Calu3 (cell line): ENCODE data around the gene MKI67. TPM values are rescaled to one million over a fixed set of nuclear protein-coding genes. Genes with fewer than 3 reads are reported as not detected.

ENCODE experiments used
- BruUV-seq: library from RNA; stranded (reverse); fragments of 400-500 nt; replicated peaks from 2 replicates; lab custom pipeline; 2021; lab: Mats Ljungman, UMichigan
- CTCF ChIA-PET: fragments of 300-600 bp; sonication (Branson Sonifier 250); formaldehyde crosslinking; loops from one replicate; lab custom pipeline; 2022; ENCODE audit warnings: antibody characterized with exemption; lab: Charles Lee
- DNase-seq: peaks from one replicate; pipeline ENCODE4 v3.0.0; 2022
- H3K27ac Mint-ChIP-seq: one replicate; pipeline ENCODE4 v1.8.0; 2022; ENCODE audit warnings: mixed read lengths; ENCODE audit not compliant: unreplicated experiment
- H3K27me3 Mint-ChIP-seq: one replicate; pipeline ENCODE4 v1.8.0; 2022; ENCODE audit warnings: mixed read lengths; ENCODE audit not compliant: unreplicated experiment
- H3K36me3 Mint-ChIP-seq: one replicate; pipeline ENCODE4 v1.8.0; 2022; ENCODE audit warnings: mild to moderate bottlenecking, moderate library complexity, mixed read lengths; ENCODE audit not compliant: insufficient read depth, unreplicated experiment
- H3K4me1 Mint-ChIP-seq: one replicate; pipeline ENCODE4 v1.8.0; 2022; ENCODE audit warnings: mild to moderate bottlenecking, low read depth, mixed read lengths; ENCODE audit not compliant: unreplicated experiment
- H3K4me3 Mint-ChIP-seq: one replicate; pipeline ENCODE4 v1.8.0; 2022; ENCODE audit warnings: mild to moderate bottlenecking, low read depth, moderate library complexity, mixed read lengths; ENCODE audit not compliant: unreplicated experiment
- H3K9me3 Mint-ChIP-seq: one replicate; pipeline ENCODE4 v1.8.0; 2022; ENCODE audit warnings: low read depth, mixed read lengths; ENCODE audit not compliant: unreplicated experiment
- CTCF ChIP-seq: fragments of 200-600 bp; IDR thresholded peaks from one replicate; pipeline ENCODE4 v1.8.0; 2022; ENCODE audit warnings: antibody characterized with exemption; ENCODE audit not compliant: unreplicated experiment
- intact Hi-C: fragments of 100-400 bp; cut with micrococcal nuclease; formaldehyde crosslinking; loops from one replicate; pipeline ENCODE4 v1.10.0; 2022; ENCODE audit not compliant: unreplicated experiment
- total RNA-seq: library from RNA; stranded (reverse); gene quantifications from 2 replicates; pipeline ENCODE4 v1.2.3, GENCODE V29; 2022

MKI67 gene
- total RNA-seq, 1 experiment from 2014 or later, result 87.8 TPM

GRCh38 chr10:128072046-128072445 lies 54.2 kb downstream of the MKI67 start:
- Mint-ChIP-seq H3K9me3 (no peaks in the 10 kb centered on the region), H3K27me3 (no peaks in the 10 kb centered on the region), H3K4me1 (no peaks in the 10 kb centered on the region), H3K36me3 (peaks cover 7% of the 10 kb centered on the region), H3K27ac (no peak overlapping the region), H3K4me3 (no peak overlapping the region)
- intact Hi-C loops, result no loop called here
- no TSS peak for BruUV-seq
- CTCF ChIA-PET, result interaction anchor here (1.2 kb wide), 1 partner anchor 18 kb away, joined by 3 read pairs; no protein-coding TSS in a partner anchor
- TF ChIP-seq CTCF, result no peak
- DNase-seq, result no peak

GRCh38 chr10:128071417-128071782 lies 54.8 kb downstream of the MKI67 start:
- DNase-seq, result no peak
- intact Hi-C loops, result no loop called here
- H3K27ac Mint-ChIP-seq, result no peak overlapping the region
- no peaks in the 10 kb centered on the region for H3K27me3 Mint-ChIP-seq
- peaks cover 7% of the 10 kb centered on the region for H3K36me3 Mint-ChIP-seq
- CTCF ChIA-PET, result interaction anchor here (1.2 kb wide), 1 partner anchor 19 kb away, joined by 3 read pairs; no protein-coding TSS in a partner anchor
- H3K4me3 Mint-ChIP-seq, result no peak overlapping the region
- TF ChIP-seq CTCF, result no peak
- BruUV-seq, result no TSS peak
- no peaks in the 10 kb centered on the region for H3K9me3 Mint-ChIP-seq
- H3K4me1 Mint-ChIP-seq, result no peaks in the 10 kb centered on the region

GRCh38 chr10:128070721-128071416 lies 55.4 kb downstream of the MKI67 start:
- peaks cover 7% of the 10 kb centered on the region for H3K36me3 Mint-ChIP-seq
- BruUV-seq, result no TSS peak
- no peak overlapping the region for H3K4me3 Mint-ChIP-seq
- H3K27ac Mint-ChIP-seq, result no peak overlapping the region
- no peak for TF ChIP-seq CTCF
- H3K27me3 Mint-ChIP-seq, result no peaks in the 10 kb centered on the region
- intact Hi-C loops, result no loop called here
- CTCF ChIA-PET, result interaction anchor here (1.2 kb wide), 1 partner anchor 19 kb away, joined by 3 read pairs; no protein-coding TSS in a partner anchor
- no peak for DNase-seq
- no peaks in the 10 kb centered on the region for H3K9me3 Mint-ChIP-seq
- H3K4me1 Mint-ChIP-seq, result no peaks in the 10 kb centered on the region

- no peak overlapping the region for H3K27ac Mint-ChIP-seq
- H3K4me1 Mint-ChIP-seq, result no peaks in the 10 kb centered on the region
- CTCF ChIA-PET, result no interaction called here
- H3K9me3 Mint-ChIP-seq, result no peaks in the 10 kb centered on the region
- no peak overlapping the region for H3K4me3 Mint-ChIP-seq
- intact Hi-C loops, result no loop called here
- DNase-seq, result no peak
- TF ChIP-seq CTCF, result no peak
- H3K36me3 Mint-ChIP-seq, result peaks cover 7% of the 10 kb centered on the region
- BruUV-seq, result no TSS peak
- H3K27me3 Mint-ChIP-seq, result no peaks in the 10 kb centered on the region
Observed at GRCh38 chr10:128070161-128070560, 56.1 kb downstream of the MKI67 start.
